ENCODE measurements around the gene GUCD1. TPM values are rescaled to one million over a fixed set of nuclear protein-coding genes. Genes with fewer than 3 reads are reported as not detected.

The GUCD1 gene
- total RNA-seq, 1 experiment from 2014 or later = 48.7 TPM

GRCh38 chr22:24529898-24530297, 25.0 kb downstream of the GUCD1 start:
- no peak overlapping the region for H3K27ac ChIP-seq (ENCODE audit: low read depth, low read length)
- RAD21 ChIA-PET (ENCODE audit: low non-redundant PET in 1 of 2, low total read pairs in 2 of 2, uncharacterized antibody in 2 of 2, unreplicated experiment in 2 of 2) = no interaction called here
- no peaks in the 10 kb centered on the region for H3K27me3 ChIP-seq (ENCODE audit: insufficient read depth, low read length)
- no peaks in the 10 kb centered on the region for H3K9me3 ChIP-seq (ENCODE audit: control insufficient read depth in 1 of 2, insufficient read depth in 1 of 2, low read depth in 1 of 2, low read length in 2 of 2)
- POLR2A ChIA-PET = no interaction called here
- no peak overlapping the region for H3K4me2 ChIP-seq (ENCODE audit: low read length)
- no peak for DNase-seq (ENCODE audit: low read depth, low spot score)
- no TSS peak for BruUV-seq (replicated peaks)
- no peaks in the 10 kb centered on the region for H3K79me2 ChIP-seq (ENCODE audit: insufficient read depth, low read length)
- H2AFZ ChIP-seq (ENCODE audit: low read depth, low read length, poor library complexity, severe bottlenecking) = no peak overlapping the region
- no peaks in the 10 kb centered on the region for H3K9me2 ChIP-seq (ENCODE audit: insufficient read depth)
- CTCF ChIA-PET = interaction anchor here (1.1 to 1.5 kb wide), 2 partner anchors 27 to 372 kb away, joined by 3 read pairs; no protein-coding TSS in a partner anchor
- no peak for TF ChIP-seq MAX (IDR thresholded peaks at IDR 0.05)
- no peak for TF ChIP-seq CEBPB (IDR thresholded peaks at IDR 0.05; ENCODE audit: low read depth)
- no peak for TF ChIP-seq ZBTB33 (IDR thresholded peaks at IDR 0.05; ENCODE audit: extremely low read depth, insufficient replicate concordance, low read length)
- TF ChIP-seq YY1 (IDR thresholded peaks at IDR 0.05; ENCODE audit: extremely low read depth, insufficient replicate concordance, low read depth, low read length) = no peak
- TF ChIP-seq SP1 (IDR thresholded peaks at IDR 0.05; ENCODE audit: low read depth) = no peak
- TF ChIP-seq CBX3 (IDR thresholded peaks at IDR 0.05; ENCODE audit: low read depth) = no peak
- TF ChIP-seq SRF (IDR thresholded peaks at IDR 0.05; ENCODE audit: low read depth) = no peak
- TF ChIP-seq, protein P1, sequence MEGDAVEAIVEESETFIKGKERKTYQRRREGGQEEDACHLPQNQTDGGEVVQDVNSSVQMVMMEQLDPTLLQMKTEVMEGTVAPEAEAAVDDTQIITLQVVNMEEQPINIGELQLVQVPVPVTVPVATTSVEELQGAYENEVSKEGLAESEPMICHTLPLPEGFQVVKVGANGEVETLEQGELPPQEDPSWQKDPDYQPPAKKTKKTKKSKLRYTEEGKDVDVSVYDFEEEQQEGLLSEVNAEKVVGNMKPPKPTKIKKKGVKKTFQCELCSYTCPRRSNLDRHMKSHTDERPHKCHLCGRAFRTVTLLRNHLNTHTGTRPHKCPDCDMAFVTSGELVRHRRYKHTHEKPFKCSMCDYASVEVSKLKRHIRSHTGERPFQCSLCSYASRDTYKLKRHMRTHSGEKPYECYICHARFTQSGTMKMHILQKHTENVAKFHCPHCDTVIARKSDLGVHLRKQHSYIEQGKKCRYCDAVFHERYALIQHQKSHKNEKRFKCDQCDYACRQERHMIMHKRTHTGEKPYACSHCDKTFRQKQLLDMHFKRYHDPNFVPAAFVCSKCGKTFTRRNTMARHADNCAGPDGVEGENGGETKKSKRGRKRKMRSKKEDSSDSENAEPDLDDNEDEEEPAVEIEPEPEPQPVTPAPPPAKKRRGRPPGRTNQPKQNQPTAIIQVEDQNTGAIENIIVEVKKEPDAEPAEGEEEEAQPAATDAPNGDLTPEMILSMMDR (IDR thresholded peaks at IDR 0.05 in 2 of 3, conservative IDR thresholded peaks at IDR 0.05 in 1 of 3; ENCODE audit: borderline replicate concordance in 1 of 3, insufficient read depth in 1 of 3, low read depth in 2 of 3, low read length in 2 of 3) = no peak
- TF ChIP-seq EZH2phosphoT487 (IDR thresholded peaks at IDR 0.05; ENCODE audit: borderline replicate concordance) = no peak
- TF ChIP-seq ELF1 (IDR thresholded peaks at IDR 0.05; ENCODE audit: borderline replicate concordance, low read depth) = no peak
- no peak for TF ChIP-seq EZH2 (IDR thresholded peaks at IDR 0.05)
- no peak for TF ChIP-seq ZFX (IDR thresholded peaks at IDR 0.05)
- TF ChIP-seq ZNF274 (IDR thresholded peaks at IDR 0.05; ENCODE audit: low read depth, low read length) = no peak
- no peak for TF ChIP-seq JUND (IDR thresholded peaks at IDR 0.05)
- no peak for TF ChIP-seq FOSL1 (IDR thresholded peaks at IDR 0.05; ENCODE audit: low read depth)
- no peak for TF ChIP-seq RAD21 (IDR thresholded peaks at IDR 0.05; ENCODE audit: low read depth)
- H4K20me1 ChIP-seq (ENCODE audit: insufficient read depth) = no peaks in the 10 kb centered on the region
- ATAC-seq = no peak
- H3K4me3 ChIP-seq (replicated peaks in 1 of 2; ENCODE audit: low read depth in 1 of 2, low read length in 2 of 2) = no peak overlapping the region
- H3K36me3 ChIP-seq (ENCODE audit: control insufficient read depth in 1 of 2, insufficient read depth in 2 of 2, low read length in 2 of 2) = no peaks in the 10 kb centered on the region
- intact Hi-C loops (cut with micrococcal nuclease) = loop anchor here (5.0 to 10.0 kb wide), 3 partner anchors 258 to 545 kb away; partner anchors contain the start of genes GSTT2, SPECC1L and SUSD2
- no peak overlapping the region for H3K9ac ChIP-seq (ENCODE audit: low read length)
- H3K4me1 ChIP-seq (ENCODE audit: control insufficient read depth in 1 of 2, insufficient read depth in 2 of 2, low read length in 2 of 2) = peaks cover 2 to 8% of the 10 kb centered on the region in 2 experiments; a peak in 2 of 4 replicates
